Stimulated activated memory B cell treated with anti-CD40 and anti-IgM and Interleukin-4, amounts not matched to agents 10 μg/mL and 1 μg/mL and 100 μg/mL, for 72 hours (primary cell): Measurements from ENCODE around the gene AIRE.
"Not testable (repeated sequence)": the region's sequence is repeated elsewhere in the genome, so short reads cannot be mapped to it uniquely, and the experiment has no call there.

ENCODE experiments used
- ATAC-seq: fragments of 150-1000 bp; cut with Tn5 transposase; 2 replicates; pipeline ENCODE4 v1.10.0; 2021
- H3K27ac Mint-ChIP-seq: one replicate; pipeline ENCODE4 v1.8.0; 2022; ENCODE audit warnings: mild to moderate bottlenecking, mixed read lengths
- H3K27me3 Mint-ChIP-seq: one replicate; pipeline ENCODE4 v1.8.0; 2022; ENCODE audit warnings: mixed read lengths
- H3K36me3 Mint-ChIP-seq: one replicate; pipeline ENCODE4 v1.8.0; 2022; ENCODE audit warnings: mixed read lengths
- H3K4me1 Mint-ChIP-seq: one replicate; pipeline ENCODE4 v1.8.0; 2022; ENCODE audit warnings: mixed read lengths
- H3K4me3 Mint-ChIP-seq: one replicate; pipeline ENCODE4 v1.8.0; 2022; ENCODE audit warnings: mild to moderate bottlenecking, moderate library complexity, mixed read lengths
- H3K9me3 Mint-ChIP-seq: one replicate; pipeline ENCODE4 v1.8.0; 2022; ENCODE audit warnings: mixed read lengths

AIRE gene

DNA sequence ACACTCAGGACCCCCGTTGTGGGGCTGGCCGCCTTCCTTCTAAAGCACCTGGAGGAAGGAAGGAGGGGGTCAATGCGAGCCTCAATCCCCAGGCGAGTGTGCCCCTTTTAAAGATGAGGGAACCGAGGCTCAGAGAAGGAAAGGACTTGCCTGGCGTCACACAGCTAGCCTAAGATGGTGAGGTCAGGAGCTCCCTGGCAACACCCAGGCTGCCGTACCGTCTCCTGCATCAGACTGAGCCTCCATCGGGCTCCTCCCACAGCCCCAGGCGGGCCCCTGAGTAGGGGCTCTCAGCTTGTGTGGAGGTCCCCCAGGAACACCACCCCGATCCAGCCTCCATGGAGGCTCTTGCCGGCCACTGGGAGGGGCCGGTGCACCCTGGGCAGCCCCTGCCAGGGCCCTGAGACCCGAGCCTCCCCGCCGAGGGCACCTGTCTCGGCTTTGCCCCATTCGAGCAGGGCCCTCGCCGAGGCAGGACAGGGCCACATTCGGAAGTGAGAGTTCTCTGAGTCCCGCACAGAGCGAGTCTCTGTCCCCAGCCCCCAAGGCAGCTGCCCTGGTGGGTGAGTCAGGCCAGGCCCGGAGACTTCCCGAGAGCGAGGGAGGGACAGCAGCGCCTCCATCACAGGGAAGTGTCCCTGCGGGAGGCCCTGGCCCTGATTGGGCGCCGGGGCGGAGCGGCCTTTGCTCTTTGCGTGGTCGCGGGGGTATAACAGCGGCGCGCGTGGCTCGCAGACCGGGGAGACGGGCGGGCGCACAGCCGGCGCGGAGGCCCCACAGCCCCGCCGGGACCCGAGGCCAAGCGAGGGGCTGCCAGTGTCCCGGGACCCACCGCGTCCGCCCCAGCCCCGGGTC is at the start of gene AIRE:
AIRE (plus strand) TSS at position 739 of the 855 bp plus-strand sequence. CDS start 131 bp downstream, outside the sequence.
- peaks cover 42% of the 10 kb centered on the region for H3K27me3 Mint-ChIP-seq
- peaks cover 20% of the 10 kb centered on the region for H3K4me1 Mint-ChIP-seq
- ATAC-seq, result no peak
- no peaks in the 10 kb centered on the region for H3K36me3 Mint-ChIP-seq
- no peaks in the 10 kb centered on the region for H3K9me3 Mint-ChIP-seq
- no peak within 1 kb of the TSS for H3K4me3 Mint-ChIP-seq
- H3K27ac Mint-ChIP-seq, result no peak within 1 kb of the TSS

DNA sequence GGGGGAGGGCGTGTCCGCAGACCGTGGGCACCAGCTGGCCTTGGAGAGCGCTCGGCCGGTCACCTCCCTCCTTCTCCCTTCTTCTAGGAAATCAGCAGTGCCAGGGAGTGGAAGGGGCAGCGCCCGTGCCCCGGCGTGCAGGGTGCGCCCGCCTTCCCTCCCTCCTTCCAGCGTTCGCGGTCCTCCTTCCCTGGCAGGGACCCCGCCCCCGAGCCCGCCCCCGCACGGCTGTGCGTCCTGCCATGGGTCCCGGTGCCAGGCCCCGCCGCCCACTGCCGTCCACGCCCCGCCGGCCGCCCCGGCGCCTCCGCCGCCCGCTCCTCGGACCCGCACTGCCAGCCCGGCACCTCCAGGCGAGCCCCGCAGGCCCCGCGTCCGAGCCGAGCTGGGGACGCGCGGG is 45.3 kb upstream of the AIRE start:
- H3K9me3 Mint-ChIP-seq, H3K4me3 Mint-ChIP-seq, H3K4me1 Mint-ChIP-seq, H3K27me3 Mint-ChIP-seq, H3K27ac Mint-ChIP-seq, H3K36me3 Mint-ChIP-seq: not testable (repeated sequence)
- ATAC-seq, result peak; percentile 4

DNA sequence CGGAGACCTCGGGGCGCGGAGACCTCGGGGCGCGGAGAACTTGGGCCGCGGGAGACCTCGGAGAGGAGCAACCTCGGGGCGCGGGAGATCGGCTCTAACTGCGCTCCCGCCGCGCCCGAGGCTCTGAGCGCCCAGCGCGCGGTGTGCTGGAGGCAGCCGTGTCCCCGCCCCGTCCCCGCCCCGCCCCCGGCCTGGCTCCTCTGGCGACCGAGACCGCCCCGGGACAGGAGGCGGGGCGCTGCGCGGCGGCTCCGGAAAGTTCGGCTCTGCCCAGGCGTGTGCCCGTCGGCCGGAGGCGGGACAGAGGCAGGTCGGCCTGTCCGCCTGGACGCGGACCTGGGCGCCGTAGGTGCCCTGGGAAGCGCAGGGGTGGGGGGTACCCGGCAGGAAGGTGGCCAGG is 44.8 kb upstream of the AIRE start, which contains the start of gene ICOSLG:
ICOSLG (minus strand) TSS at position 102 of the 400 bp plus-strand sequence. CDS start 126 bp downstream, outside the sequence.
- not testable (repeated sequence) for H3K4me1 Mint-ChIP-seq, H3K9me3 Mint-ChIP-seq, H3K4me3 Mint-ChIP-seq, H3K36me3 Mint-ChIP-seq, H3K27me3 Mint-ChIP-seq, H3K27ac Mint-ChIP-seq
- ATAC-seq, result peak; percentile 71

DNA sequence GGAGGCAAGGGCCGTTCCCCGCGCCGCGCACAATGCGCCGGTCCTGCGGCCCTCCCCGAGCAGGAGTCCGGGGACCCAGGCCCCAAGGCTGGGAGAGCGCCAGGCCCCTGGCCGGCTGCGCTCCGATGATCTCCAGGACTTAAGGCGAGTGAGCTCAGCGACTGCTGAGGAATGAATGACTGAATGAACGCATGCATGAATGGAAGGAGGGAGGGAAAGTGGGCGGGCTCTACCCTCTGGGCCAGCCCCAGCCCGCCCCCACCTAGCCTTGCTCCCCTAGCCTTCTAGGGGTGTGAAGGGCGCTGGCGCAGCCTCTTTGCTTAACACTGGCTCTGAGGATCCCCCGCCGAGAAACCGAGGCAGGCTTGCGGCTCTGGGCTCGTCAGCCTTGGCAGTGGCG is 44.4 kb upstream of the AIRE start:
- H3K9me3 Mint-ChIP-seq, H3K27ac Mint-ChIP-seq, H3K27me3 Mint-ChIP-seq, H3K4me3 Mint-ChIP-seq, H3K4me1 Mint-ChIP-seq, H3K36me3 Mint-ChIP-seq: not testable (repeated sequence)
- ATAC-seq, result peak; percentile 73

DNA sequence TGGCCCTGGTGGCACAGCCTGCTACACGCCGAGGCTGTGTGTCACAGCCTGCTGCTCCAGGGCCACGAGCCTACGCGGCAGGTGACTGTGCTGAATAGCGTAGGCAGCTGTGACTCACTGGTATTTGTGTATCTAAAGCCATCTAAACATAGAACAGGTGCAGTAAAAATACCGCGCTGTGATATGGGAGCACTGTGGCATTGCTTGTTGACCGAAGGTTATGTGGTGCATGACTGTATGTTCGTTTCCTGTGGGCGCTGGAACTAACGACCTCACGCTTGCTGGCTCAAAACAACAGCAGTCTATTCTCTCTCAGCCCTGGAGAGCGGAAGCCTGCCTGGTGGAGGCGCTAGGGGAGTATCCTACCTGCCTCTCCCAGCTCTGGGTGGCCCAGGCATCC is 41.7 kb upstream of the AIRE start:
- peak; percentile 79 for ATAC-seq
- H3K27me3 Mint-ChIP-seq, H3K4me1 Mint-ChIP-seq, H3K9me3 Mint-ChIP-seq, H3K27ac Mint-ChIP-seq, H3K36me3 Mint-ChIP-seq, H3K4me3 Mint-ChIP-seq: not testable (repeated sequence)

DNA sequence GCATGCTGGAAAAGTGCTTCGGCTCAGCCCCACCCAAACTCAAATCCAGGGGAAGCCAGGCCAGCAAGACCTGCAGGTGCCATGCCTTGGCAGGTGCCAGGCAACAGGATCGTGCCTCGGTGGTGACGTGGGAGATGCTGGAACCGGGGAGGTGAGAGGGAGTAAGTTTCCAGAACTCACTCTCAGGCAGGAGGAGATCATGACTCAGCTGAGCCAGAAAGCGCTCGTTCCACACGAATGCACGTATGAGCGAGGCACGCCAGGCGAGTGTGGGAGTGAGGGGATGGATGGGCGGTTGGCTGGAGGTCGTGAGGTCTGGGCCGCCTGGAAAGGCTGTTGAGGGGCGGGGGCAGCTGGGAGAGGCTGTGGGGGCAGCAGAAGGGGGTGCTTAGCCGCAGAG is 37.8 kb upstream of the AIRE start:
- H3K27ac Mint-ChIP-seq, H3K36me3 Mint-ChIP-seq, H3K9me3 Mint-ChIP-seq, H3K4me3 Mint-ChIP-seq, H3K27me3 Mint-ChIP-seq, ATAC-seq, H3K4me1 Mint-ChIP-seq: not testable (repeated sequence)

DNA sequence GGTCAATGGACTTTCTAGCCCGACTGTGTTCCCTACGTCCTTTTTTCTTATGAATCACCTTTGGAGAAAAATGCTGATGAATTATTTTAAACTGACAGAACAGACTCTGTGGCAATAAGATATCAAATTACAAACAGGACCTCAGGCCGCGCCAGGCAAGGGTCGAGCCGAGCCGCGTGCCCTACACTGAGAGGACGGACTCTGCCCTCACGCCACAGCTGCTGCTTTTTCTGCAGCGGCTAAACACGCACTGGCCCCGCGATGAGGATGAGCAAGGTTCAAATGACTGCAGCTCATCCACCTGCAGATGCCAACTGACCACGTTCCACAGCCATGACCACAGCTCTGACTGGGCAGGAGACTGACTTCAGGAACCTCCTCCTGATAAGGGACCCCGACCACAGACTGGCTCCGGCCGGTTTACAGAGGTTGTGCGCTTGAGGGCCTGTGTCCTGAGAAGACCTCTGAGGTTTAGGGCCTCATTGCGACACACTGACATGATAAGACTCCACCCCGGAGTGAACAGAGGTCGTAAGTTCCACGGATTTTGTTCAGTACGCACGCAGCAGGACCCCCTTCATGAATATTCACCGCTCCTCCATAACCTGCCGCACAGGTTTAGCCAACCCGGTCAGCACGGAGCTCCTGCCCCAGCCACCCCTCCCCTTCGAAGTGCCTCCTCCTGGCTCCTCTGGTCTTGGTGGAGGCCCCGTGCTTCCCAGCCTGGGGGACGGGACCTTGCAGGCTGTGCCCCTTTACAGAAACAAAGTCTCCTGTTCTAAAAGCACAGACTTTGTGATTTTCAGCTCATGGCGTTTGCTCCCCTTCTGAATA is 36.3 kb upstream of the AIRE start:
- H3K27ac Mint-ChIP-seq, H3K9me3 Mint-ChIP-seq, H3K4me3 Mint-ChIP-seq, H3K4me1 Mint-ChIP-seq, H3K36me3 Mint-ChIP-seq, H3K27me3 Mint-ChIP-seq, ATAC-seq: not testable (repeated sequence)

DNA sequence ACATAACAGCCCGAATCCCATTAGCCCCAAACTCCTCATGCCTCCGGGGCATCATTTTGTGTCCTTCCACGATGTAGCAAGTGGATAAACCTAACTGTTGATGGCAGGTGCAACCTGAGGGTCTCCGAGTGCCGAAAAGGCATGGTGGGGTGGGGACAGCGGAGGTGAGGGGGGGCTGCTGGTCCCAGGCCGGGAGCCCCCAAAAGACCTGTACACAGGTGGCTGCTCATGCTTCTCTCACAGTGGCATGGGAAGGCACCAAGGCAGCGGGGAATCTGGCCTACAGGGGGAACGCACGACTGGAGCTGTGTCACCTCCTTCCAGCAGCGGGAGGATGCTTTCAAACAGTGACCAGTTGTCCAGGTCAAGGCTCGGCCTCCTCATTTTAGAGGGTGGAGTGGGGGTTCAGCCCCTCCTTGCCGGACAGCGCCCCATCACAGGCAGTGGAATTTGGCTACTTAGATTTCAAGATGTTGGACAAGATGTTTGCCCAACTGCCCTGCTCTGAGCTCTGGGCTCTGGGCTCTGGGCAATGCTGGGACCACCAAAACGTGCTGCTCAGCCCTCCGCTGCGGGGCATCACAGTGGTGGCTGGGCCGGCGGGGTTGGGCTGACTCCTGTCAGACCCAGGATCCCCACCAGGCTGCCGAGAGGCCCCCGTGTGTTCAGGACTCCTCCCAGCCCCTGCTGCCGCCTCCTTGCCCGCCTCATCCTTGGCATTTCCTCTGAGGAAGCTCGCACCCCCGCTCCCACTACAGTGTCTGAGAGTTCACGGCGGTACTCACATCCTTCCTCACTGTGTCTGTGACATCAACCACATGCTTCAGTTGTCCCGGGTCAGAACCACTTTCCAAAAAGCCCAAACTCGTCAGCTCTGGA is 31.6 kb upstream of the AIRE start:
- peak; percentile 17 for ATAC-seq
- no peak overlapping the region for H3K4me3 Mint-ChIP-seq
- no peak overlapping the region for H3K27ac Mint-ChIP-seq
- no peaks in the 10 kb centered on the region for H3K9me3 Mint-ChIP-seq
- peaks cover 6% of the 10 kb centered on the region for H3K4me1 Mint-ChIP-seq
- no peaks in the 10 kb centered on the region for H3K36me3 Mint-ChIP-seq
- peaks cover 14% of the 10 kb centered on the region for H3K27me3 Mint-ChIP-seq

DNA sequence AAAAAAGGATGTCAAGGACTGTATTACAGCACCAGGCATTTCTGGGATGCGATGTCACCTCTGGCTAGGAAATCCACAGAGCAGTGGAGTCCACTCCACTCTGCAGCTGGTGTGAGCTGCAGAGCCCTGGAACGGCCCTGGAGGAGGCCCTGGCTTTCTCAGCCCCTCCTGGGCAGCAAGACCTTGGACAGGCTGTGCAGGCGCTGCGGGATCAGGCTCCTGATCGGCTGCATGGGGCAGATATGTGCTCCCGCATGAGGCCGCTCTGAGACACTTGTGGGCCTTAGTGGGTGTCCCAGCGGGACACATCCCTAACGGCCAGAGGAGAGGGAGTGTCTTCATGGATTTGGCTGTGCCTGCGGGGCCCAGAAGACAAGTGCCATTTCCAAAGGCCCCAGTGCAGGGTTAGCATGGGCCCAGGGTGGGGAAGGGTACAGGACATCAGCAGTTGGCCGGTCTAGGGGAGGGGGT is 30.1 kb upstream of the AIRE start:
- H3K4me1 Mint-ChIP-seq, result peaks cover 6% of the 10 kb centered on the region
- H3K27ac Mint-ChIP-seq, result no peak overlapping the region
- no peaks in the 10 kb centered on the region for H3K9me3 Mint-ChIP-seq
- H3K4me3 Mint-ChIP-seq, result no peak overlapping the region
- H3K36me3 Mint-ChIP-seq, result no peaks in the 10 kb centered on the region
- ATAC-seq, result no peak
- H3K27me3 Mint-ChIP-seq, result peaks cover 14% of the 10 kb centered on the region

DNA sequence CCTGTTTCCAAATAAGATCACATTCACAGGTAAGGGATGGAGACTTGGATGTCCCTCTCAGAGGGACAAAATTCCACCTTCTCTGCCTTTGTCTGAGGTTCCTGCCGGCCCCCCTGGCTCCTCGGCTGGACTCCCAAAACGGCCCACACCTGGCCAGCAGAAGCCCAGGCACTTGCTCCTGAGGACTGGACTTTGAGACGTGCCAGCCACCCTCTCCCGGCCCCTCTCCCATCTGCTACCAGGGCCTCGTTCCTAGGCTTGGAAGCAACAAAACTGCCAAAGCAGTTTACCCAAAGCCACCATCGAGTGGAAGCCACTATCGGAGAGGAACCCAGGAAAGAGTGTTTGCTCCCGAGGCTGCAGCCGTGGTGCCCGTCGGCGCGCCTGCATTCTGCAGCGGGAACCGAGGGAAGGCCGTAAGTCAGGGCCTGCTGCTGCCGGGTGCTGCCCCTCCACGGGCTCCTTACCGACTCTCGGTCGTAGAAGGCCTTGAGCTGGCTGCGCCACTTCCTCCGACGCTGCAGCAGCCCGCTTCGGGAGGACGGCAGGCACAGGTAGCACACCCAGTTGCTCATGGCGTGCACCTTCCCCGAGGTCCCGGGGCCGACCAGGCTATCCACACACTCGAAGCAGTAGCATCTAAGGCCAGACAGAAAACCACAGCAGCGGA is 27.5 kb upstream of the AIRE start:
- no peak for ATAC-seq
- Mint-ChIP-seq H3K27me3 (peaks cover 14% of the 10 kb centered on the region), H3K9me3 (no peaks in the 10 kb centered on the region), H3K36me3 (no peaks in the 10 kb centered on the region), H3K4me3 (no peak overlapping the region), H3K4me1 (peaks cover 6% of the 10 kb centered on the region), H3K27ac (peak overlapping the region; percentile 40)

DNA sequence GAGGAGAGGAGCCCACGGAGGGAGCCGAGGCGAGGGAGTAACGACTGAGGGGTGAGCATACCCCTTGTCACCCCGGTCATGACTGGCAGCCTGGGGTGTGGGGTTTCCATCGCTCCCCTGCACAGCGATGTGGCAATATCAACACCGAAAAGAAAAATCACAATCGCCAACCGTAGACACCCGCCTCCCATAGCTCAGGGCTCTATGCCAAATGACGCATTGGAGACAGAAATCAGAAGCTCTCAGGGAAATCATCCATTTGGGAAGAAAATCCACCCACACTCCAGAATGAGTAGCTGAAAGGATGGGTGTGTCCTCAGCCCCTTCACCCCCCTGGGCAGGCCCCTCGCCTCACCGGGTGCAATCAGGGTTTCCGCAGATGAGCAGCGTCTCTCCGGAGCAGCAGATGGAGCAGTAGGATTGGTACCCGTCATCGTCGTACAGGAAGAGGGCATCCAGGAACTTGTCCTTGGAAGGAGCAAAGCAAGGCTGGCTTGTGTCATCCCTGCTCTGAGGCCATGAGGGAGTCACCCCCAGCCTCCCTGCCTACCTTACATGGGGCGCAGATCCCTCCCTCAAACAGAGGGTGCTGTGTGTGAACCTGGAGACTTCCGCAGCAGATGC is 26.5 kb upstream of the AIRE start:
- H3K27me3 Mint-ChIP-seq, result peaks cover 6% of the 10 kb centered on the region

DNA sequence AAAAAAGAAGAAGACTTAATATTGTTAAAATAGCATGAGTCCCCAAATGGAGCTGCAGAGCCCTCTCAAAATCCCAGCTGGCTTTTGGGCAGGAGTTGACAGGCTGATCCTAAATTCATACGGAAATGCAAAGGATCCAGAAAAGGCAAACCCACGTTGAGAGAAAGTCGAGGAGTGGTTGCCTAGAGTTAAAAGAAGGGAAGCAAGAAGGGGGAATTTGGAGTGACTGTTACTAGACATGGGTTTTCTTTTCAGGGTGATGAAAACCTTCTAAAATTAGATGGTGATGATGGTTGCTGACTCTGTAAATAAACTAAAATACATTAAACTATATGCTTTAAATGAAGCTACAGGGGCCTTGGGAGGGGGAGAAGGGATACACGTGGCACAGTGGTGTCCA is 25.6 kb upstream of the AIRE start:
- Mint-ChIP-seq H3K4me3 (no peak overlapping the region), H3K27me3 (peaks cover 6% of the 10 kb centered on the region), H3K4me1 (no peaks in the 10 kb centered on the region), H3K36me3 (no peaks in the 10 kb centered on the region), H3K9me3 (no peaks in the 10 kb centered on the region), H3K27ac (no peak overlapping the region)
- no peak for ATAC-seq

More for the DNA sequence above, 26.5 kb upstream of the AIRE start:
- ATAC-seq, result no peak
- no peaks in the 10 kb centered on the region for H3K36me3 Mint-ChIP-seq
- H3K27ac Mint-ChIP-seq, result no peak overlapping the region
- H3K4me1 Mint-ChIP-seq, result peaks cover 5% of the 10 kb centered on the region
- H3K4me3 Mint-ChIP-seq, result no peak overlapping the region
- H3K9me3 Mint-ChIP-seq, result no peaks in the 10 kb centered on the region

DNA sequence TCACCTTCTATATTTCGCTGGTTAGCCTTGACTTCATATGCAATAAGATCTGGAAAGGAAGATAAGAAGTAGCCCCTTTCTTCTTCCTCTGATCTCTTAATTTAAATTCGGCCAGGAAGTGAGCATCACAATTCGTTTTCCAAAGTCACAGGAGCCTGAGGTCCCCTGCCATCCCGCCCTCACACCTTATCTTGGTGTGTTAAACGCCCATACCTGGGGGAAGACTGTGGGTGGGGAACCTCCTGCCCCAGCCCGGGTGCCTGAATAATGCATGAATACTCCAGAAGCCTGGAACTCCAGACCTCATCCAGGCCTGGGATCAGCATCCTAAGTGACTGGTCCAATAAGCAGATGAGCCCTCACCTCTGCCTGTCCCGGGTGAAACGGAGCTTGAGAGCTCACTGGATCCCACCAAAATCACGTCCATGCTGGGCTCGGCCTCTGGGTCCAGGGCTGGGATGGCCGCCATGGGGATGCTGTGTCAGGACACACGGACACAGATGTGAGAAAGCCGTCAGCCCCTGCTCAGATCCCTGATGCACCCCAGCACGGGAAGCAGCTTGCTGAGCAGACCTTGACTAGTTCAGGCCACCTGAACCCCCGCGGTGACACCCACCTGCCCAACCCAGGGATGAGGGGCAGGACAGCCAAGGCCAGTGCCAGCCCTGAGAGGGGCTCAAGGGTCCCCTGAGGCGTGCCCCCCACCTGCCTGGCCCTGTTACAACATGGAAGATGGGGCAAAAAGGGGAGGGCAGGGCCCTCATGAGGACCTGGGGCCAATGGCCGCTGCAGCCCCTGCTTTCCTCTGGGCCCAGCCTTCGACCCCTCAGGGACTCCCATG is 24.7 kb upstream of the AIRE start:
- H3K27ac Mint-ChIP-seq, result peak overlapping the region; percentile 32
- H3K4me1 Mint-ChIP-seq, result no peaks in the 10 kb centered on the region
- H3K27me3 Mint-ChIP-seq, result peaks cover 6% of the 10 kb centered on the region
- no peak for ATAC-seq
- no peaks in the 10 kb centered on the region for H3K36me3 Mint-ChIP-seq
- no peak overlapping the region for H3K4me3 Mint-ChIP-seq
- no peaks in the 10 kb centered on the region for H3K9me3 Mint-ChIP-seq
